ENCODE data around the gene KIR2DL4.
"Not testable (repeated sequence)": the region's sequence is repeated elsewhere in the genome, so short reads cannot be mapped to it uniquely, and the experiment has no call there.

DNA sequence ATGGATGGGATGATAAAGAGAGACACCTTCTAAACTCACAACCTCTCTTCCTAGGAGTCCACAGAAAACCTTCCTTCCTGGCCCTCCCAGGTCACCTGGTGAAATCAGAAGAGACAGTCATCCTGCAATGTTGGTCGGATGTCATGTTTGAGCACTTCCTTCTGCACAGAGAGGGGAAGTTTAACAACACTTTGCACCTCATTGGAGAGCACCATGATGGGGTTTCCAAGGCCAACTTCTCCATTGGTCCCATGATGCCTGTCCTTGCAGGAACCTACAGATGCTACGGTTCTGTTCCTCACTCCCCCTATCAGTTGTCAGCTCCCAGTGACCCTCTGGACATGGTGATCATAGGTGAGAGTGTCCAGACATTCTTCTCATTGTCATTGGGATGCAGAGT lies 34.1 kb downstream of the KIR2DL4 start:
- TF ChIP-seq, protein P1, sequence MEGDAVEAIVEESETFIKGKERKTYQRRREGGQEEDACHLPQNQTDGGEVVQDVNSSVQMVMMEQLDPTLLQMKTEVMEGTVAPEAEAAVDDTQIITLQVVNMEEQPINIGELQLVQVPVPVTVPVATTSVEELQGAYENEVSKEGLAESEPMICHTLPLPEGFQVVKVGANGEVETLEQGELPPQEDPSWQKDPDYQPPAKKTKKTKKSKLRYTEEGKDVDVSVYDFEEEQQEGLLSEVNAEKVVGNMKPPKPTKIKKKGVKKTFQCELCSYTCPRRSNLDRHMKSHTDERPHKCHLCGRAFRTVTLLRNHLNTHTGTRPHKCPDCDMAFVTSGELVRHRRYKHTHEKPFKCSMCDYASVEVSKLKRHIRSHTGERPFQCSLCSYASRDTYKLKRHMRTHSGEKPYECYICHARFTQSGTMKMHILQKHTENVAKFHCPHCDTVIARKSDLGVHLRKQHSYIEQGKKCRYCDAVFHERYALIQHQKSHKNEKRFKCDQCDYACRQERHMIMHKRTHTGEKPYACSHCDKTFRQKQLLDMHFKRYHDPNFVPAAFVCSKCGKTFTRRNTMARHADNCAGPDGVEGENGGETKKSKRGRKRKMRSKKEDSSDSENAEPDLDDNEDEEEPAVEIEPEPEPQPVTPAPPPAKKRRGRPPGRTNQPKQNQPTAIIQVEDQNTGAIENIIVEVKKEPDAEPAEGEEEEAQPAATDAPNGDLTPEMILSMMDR (IDR thresholded peaks at IDR 0.05; ENCODE audit: insufficient read depth, low read depth, low read length), result not testable (repeated sequence)
- not testable (repeated sequence) for TF ChIP-seq EZH2 (IDR thresholded peaks at IDR 0.05; ENCODE audit: insufficient read depth, low read length)
